ENCODE measurements around the gene AKAP8L. TPM values are rescaled to one million over a fixed set of nuclear protein-coding genes. Genes with fewer than 3 reads are reported as not detected.
A peak's percentile ranks its signal among the peaks of the same experiment; 100 is the strongest.

AKAP8L gene
- total RNA-seq, 1 donor from 2014 or later, result 63.1 TPM

DNA sequence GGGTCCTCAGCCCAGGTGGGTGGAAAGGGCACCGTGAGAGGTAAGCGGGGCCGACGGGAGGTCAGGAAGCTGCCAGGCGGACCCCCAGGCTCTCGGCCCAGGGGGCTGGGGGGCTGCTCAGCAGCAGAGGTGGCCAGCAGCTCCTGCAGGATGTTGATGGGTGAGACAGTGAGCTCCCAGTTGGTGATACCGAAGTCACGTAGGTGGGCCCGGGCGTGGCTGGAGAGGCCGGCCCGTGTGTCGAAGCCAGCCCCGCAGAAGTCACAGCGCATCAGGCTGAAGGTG is 18.0 kb upstream of the AKAP8L start:
- intact Hi-C loops (cut with DNase I), result no loop called here
- no peak for DNase-seq (ENCODE audit: low spot score)

DNA sequence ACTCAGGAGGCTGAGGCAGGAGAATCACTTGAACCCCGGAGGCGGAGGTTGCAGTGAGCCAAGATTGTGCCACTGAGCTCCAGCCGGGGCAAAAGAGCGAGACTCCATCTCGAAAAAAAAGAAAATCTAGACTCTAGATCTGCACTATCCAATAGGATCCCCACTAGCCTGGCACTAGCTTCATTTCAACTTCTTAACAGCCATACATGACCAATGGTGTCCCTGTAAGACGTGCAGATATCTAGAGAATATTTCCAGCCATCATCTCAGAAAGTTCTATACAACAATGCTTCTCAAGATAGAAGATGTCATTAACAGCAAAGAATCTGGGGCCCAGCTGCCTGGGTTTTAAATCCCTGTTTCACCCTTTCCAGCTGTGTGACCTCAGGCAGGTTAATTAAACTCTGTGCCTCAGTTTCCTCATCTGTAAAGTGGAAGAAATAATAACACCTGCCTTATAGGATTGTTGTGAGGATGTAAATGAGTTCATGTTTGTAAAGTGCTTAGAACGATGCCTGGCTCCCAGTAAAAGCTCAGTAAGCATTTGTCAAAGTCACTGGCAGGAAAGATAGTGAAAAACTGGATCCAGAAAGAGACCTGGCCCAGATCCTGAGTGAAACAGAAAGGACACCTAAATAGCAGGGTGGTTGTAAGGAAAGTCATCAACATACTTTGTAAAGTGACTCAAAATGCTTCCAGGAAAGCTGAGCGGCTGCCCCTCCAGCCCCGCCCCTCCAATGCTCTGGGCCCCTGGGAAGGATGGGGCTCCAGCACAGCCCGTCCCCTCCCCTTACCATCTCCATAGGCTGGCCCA is 17.4 kb upstream of the AKAP8L start:
- no peak for DNase-seq (ENCODE audit: low spot score)
- intact Hi-C loops (cut with DNase I), result no loop called here

DNA sequence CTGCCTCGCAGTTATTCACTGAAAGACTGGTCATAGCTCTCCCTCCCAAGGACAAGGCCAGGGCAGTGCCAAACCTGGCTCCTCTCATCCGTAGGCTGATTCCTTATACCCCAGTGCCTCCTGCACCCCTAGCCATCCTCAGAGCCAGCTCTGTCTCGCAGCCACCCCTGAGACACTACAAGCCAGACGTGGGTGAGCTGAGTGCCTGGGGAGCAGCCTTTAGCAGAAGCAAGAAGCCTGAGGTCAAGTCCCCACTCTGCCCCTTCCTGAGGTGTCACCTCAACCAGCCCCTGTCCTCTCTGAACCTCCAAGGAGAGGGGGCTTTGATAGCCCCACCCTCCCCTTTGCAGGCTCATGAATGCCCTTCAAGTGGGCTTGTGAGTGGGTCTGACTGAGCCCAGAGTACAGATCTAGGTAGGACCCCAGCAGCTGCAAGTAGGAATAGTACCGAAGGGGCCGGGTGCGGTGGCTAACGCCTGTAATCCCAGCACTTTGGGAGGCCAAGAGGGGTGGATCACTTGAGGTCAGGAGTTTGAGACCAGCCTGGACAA is 14.8 kb upstream of the AKAP8L start:
- DNase-seq (ENCODE audit: low spot score), result no peak
- intact Hi-C loops (cut with DNase I), result loop anchor here (2.0 kb wide), 2 partner anchors 15 kb away; partner anchors contain the start of genes AKAP8L and WIZ

DNA sequence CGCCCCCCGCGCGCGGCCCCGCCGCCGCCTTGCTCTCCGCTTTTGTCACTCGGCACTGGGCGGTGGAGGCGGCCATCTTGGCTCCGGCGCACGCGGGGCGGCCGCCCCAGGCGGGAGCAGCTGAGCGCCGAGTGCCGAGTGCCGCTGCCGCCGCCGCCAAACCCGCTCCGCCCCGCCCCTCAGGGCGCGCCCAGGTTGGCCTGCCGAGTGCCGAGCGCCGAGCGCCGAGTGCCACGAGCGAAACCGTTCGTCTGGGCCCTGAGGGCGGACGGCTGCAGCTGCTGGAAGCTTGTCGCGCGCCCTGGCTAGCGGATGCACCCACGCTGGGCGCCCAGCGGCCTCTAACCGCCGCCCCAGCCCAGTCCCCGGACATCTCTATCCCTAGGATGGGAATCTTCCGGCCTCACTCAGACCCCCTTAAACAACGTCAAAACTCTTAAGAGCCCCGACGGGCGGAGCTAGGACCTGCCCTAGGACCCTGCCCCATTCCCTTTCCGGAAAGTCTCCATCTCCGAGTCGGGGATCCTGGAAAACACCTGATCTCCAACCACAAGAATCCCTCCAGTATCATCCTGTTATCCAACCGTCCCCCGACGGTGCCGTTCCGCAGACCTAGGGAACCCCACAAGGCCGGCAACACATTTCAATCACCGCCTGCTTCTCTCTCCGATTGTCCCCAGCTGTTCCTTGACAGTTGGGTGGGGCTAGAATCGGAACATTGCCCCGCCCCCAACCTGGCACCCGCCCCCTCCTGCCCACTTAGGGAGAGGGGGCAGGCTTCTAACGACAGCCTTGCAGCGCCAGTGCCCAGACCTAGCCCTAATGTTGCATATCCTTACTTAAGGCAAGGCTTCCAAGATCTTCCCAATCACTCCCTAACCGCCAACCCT is 14.1 kb upstream of the AKAP8L start:
- DNase-seq (ENCODE audit: low spot score), result peak; percentile 97
- intact Hi-C loops (cut with DNase I), result loop anchor here (2.0 kb wide), 2 partner anchors 14 to 16 kb away; partner anchors contain the start of genes AKAP8L and WIZ

DNA sequence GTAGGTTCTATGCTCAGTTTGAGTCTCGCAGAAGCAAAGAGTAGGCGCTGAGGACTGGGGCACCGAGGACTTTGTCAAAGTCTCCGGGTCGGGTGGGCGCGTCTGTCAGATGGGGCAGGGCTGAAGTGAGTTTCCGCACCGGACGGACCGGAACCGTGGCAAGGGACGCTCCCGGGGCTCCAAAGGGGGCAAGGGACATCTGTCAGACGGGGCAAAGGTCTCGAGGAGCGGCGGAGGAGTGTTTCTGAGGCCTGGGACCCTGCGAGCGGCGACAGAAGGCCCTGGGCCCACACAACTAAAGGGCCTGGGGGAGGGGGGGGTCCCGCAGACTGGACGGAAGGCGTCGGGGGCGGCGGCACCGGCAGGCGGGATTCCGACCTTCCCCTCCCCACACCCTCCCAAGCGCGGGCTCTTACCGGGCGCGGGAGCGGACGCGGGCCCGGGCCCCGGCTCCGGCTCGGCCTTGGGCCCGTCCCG is 13.3 kb upstream of the AKAP8L start:
- DNase-seq (ENCODE audit: low spot score), result no peak
- intact Hi-C loops (cut with DNase I), result loop anchor here (2.0 kb wide), 2 partner anchors 13 to 17 kb away; partner anchors contain the start of genes AKAP8L and WIZ

DNA sequence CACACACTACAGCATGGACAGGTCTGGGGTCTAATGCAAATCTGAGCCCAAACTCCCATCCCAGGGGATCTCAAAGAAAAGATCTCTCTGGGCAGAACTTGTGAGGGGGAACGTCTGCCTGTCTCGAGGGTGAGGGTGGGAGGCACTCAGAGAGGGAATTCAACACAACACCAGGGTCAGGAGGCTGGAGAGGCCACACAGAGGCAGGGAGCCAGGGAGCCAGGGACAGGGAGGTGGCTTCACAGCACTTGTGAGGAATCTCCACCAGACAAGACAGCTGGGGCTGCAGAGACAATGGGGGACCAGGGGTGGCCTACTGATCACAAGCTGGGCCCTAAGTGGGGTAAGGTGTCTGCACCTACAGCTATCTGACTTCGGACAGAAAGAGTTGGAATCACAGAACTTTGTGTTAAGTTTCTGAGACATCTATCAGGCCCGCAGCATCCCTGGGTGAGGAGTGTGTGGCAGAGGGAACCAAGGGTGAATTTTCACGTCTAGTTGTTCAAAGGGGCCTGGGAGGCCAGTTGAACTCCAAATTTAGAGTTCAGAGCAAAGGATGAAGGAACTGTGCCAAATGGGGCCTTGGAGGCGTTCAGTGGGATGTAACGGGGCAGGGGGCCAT is 12.7 kb upstream of the AKAP8L start:
- no peak for DNase-seq (ENCODE audit: low spot score)
- intact Hi-C loops (cut with DNase I), result loop anchor here (2.0 kb wide), 2 partner anchors 13 to 17 kb away; partner anchors contain the start of genes AKAP8L and WIZ

DNA sequence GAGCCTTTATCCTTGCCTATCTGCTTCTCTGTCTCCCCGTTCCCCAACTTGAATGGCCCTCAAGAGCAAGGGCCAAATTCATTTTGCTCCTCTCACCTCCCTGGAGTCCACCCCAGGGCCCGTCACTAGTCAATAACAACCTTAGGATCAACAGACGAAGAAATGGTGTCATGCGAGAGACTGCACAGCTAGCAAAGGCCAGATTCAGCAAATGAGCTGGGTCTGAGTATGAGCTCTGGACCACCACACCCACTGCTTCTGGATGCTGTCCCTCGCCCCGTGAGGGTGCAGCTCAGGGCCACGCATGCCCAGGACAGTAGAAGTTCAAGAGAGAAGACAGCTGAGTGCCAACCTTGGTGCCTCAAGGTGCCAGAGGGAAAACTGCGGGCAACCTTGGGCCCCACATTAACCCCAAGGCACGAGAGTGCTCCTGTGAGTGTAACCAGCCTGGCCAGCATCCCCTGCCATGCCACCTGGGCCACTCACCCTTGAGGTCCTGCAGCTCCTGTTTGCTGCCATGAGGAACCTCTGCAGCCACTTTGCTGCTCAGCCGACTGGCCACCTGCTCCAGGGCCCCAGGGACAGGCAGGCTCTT is 11.8 kb upstream of the AKAP8L start:
- no peak for DNase-seq (ENCODE audit: low spot score)
- intact Hi-C loops (cut with DNase I), result no loop called here

DNA sequence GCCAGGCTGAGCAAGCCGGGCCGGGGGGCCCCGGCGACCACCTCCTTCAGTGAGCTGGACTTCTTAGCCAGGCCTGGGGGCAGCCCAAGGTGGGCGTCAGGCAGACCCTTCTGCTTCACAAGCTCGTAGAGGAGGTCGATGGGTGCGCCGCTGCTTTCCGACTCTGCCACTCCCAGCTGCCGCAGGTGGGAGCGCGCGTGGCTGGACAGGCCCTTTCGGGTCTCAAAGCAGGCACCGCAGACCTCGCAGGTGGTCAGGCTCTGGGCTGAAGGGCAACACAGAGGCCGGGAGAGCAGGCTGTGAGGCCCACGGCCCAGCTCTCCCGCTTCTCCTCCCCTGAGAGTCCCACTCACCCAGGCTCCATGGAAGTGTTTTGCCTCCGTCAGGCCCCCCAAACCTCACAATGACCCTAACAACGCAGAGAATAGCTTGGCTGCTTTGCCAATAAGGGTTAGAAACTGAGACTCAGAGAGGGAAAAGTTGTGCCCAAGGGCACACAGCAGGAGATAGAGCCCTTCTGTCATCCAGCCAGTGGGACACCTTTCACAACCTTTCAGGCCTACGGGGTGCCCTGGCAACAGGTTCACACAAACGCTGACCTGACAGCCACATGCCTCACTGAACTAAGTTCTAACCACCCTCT is 11.2 kb upstream of the AKAP8L start:
- DNase-seq (ENCODE audit: low spot score), result no peak
- intact Hi-C loops (cut with DNase I), result no loop called here

DNA sequence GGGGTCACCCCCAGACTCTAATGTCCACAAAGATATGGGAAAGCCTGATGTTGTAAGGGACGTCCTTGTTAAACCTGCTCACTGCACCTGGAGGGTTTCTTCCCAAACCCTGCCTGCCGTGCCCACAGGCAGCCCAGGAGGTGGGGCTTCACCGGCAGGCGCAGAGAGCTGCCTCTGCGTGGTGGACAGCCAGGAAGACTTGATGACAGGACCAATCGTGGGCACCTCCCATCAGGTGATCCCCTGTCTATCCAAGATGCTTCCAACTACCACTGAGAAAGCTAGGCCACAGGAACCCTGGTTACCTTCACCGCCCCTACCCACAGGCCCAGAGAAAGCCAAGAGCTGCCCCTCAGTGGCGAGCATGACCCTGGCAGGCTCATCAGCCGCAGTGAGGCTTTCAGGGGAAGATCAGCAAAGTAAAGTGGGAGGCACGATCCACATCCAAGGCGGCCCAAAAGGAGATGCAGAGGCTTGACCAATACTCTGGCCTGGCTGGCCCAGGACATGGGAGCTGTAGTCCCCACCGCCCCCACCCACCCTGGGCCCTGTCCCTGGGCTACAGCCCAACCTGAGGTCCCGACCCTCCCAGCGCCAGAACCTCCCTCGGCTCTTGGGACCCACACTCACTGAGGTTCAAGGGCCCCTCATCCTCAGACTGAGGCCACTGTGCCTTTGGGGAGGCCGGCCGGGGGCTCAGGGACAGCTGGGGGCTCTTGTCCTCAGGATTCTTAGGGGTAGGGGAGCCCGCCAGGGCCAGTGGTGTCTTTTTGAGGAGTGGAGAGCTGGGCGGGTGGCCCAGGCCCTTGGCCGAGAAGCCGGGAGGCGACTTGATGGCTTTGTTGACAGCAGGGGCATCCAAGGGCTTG is 10.4 kb upstream of the AKAP8L start:
- intact Hi-C loops (cut with DNase I), result no loop called here
- no peak for DNase-seq (ENCODE audit: low spot score)

DNA sequence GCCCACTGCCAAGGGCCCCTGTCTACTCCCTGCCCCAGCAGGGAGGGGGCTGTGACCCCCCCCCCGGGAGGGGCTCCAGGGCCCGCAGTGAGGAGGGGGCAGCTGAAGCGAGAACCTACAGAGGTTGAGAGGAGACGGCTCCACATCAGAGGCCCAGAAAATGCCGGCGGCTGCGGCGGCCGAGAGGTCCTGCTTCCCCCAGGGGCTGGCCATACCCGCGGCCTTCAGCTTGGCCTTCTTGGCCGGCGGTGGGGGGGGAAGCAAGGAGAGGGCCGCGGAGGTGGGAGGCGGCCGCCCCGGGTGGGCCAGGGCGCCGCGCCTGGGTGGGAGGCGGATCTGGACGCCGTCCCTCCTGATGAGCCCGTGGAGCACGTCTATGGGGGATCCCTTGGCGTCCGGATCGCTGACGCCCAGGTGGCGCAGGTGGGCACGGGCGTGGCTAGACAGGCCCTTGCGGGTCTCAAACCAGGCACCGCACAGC is 9.2 kb upstream of the AKAP8L start:
- no peak for DNase-seq (ENCODE audit: low spot score)
- intact Hi-C loops (cut with DNase I), result no loop called here

DNA sequence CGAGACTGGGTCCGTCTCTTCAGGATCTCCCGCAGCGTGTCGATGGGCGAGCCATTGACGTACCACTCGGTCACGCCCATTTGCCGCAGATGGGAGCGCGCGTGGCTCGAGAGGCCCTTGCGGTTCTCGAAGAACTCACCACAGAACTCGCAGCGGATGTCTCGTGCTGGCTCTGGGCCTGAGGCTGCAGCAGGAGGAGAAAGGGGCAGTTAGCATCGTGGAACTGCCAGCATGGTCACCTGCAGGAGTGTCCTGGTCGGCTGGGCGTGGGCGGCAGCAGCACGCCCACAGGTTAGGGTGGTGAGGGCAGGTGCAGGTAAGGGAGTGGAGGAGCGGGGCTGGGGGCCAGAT is 8.5 kb upstream of the AKAP8L start:
- no peak for DNase-seq (ENCODE audit: low spot score)

DNA sequence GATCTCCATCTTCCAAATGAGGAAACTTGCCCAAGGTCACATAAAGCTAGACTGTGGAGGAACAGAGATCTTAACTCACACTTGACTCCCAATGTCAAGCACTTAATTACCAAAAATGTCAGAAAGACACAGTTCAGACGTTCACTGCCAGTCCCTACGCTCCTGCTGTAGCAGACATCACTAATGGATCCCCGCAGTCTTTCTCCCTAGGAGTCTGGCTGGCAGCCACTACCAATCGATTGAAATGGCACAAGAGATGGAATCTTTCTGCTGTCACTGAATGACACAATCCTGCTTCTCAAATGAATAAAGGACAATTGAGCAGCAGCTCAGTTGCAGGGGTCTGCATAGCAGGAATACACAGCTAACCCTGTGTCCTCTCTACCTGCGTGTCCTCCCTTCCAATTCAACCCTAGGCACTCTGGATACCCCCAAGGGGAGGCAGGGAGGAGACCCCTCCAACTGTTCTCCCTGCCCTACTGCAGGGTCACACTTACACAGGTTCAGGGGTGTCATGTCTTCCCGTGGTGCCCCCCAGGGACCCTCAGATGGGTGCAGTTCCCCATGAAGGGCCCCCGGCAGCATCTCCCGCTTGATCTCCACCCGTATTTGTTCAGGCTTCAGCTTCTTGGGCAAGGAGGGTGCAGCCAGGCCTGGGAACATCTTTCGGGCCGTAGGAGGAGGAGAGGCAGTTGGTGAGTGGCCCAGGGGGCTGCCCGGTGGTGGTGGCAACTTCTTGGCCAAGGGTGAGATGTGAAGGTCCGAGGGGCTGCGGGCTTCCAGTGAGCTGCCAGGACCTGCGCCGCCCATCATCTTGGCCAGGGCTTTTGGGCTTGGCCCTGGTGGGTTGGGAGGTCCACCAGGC is 7.9 kb upstream of the AKAP8L start:
- no peak for DNase-seq (ENCODE audit: low spot score)
- intact Hi-C loops (cut with DNase I), result no loop called here

More for the DNA sequence above, 8.5 kb upstream of the AKAP8L start:
- intact Hi-C loops (cut with DNase I), result no loop called here

DNA sequence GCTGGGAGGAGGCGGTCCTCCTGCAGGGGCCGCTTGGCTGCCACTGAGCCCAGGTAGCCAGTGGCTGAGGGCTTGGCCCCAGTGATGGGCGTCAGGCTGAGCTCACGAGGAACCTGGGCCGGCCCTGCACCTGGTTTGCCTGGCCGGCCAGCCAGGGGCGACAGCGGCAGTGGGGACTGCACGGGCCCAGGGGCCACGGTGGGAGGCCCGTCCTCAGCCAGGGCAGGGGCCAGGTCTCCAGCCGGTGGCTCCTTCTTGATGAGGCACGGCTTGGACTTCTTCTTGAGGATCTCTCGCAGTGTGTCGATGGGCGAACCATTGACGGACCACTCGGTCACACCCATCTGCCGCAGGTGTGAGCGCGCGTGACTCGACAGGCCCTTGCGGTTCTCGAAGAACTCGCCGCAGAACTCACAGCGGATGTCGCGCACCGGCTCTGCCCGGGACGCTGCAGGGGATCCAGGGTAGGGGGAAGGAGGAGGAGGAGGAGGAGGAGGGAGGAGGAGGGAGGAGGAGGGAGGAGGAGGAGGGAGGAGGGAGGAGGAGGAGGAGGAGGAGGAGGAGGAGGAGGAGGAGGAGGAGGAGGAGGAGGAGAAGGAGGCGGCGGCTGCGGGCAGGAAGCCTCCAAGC is 6.6 kb upstream of the AKAP8L start:
- intact Hi-C loops (cut with DNase I), result no loop called here

DNA sequence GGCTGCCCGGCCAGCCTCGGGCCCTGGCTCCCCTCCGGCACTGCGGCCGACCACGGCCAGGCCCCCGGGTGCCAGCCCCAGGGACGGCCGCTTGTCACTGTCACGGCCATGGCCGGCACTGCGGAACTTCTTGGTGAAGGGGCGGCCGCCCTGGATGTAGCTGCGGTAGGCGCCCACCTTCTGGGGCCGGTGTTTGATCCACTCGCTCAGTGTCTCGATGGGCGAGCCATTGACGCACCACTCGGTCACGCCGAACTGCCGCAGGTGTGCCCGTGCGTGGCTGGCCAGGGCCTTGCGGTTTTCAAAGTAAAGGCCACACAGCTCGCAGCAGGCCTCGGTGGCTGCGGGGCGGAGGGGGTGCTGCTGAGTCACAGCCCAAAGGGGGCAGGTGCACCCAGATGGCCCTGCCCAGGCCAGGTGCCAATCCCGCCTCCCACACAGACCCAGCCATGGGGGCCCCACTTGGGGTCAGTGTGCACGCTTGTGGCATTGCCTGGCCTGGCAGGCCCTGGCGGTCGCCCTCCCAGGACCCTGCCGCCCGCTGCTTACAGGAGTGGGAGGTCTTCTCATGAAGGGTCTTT is 6.0 kb upstream of the AKAP8L start:
- DNase-seq (ENCODE audit: low spot score), result no peak
- intact Hi-C loops (cut with DNase I), result no loop called here

More for the DNA sequence above, 6.6 kb upstream of the AKAP8L start:
- no peak for DNase-seq (ENCODE audit: low spot score)

DNA sequence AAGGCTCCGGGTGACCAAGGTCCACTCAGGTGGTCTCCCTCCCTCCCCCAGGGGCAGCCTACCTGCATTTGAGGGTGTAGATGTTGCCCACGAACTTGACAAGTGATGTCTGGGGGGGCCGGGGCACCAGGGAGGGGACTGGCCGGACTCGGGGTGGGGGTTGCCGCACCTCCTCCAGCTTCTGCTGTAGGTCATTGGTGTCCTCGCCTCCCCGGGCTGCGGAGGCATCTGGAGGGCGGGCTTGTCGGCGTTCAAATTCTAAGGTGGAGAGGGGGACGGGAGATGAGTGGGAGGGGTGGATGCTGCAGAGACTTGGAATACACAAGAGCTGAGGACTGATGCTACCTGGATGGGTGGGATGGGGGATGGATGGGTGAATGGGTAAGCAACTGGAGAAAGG is 5.3 kb upstream of the AKAP8L start:
- intact Hi-C loops (cut with DNase I), result no loop called here

DNA sequence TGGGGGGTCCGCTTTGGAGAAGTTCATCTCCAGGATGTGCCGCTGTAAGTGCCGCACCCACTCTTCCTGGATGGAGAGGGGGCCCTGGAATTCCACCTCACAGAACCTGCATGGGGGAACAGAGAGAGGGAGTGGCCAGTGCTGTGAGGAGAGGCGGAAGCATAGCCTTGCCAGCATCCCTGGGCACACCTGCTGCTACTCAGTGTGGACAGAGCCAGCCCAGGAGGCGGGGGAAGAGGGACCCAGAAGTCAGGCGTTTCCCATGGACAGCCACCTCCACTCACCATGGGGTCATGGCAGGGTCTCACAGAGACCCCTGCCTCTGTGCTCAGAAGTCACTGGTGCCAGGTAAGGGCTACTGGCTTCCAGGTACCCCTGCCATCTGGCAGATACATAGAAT is 4.3 kb upstream of the AKAP8L start:
- DNase-seq (ENCODE audit: low spot score), result no peak
- intact Hi-C loops (cut with DNase I), result no loop called here

More for the DNA sequence above, 5.3 kb upstream of the AKAP8L start:
- no peak for DNase-seq (ENCODE audit: low spot score)
